ENCODE results near the gene CPNE9.

Gene CPNE9

DNA sequence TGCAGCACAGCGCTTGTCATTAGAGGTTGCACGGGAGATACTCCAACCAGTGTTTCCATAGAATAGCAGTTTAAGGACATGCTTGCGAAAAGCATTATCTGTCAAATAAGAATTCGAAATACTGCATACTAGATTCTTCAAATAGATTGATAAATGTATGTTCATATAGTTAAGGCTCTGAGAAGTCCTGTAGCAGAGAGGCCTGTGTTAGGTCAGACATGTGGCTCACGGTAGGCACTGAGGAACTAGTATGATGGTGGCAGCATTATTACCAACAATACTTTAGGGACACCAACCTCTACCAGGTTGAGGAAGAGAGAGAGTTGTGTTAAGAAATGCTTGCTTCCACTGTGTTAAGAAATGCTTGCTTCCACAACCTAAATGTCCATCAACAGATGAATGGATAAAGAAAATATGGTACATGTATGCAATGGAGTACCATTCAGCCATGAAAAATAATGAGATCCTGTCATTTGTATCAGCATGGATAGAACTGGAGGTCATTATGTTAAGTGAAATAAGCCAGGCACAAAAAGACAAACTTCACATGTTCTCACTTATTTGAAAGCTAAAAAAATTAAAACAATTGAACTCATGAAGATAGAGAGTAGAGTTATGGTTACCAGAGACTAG is 39.4 kb upstream of the CPNE9 start:
- no peaks in the 10 kb centered on the region for H3F3A ChIP-seq (ENCODE audit: insufficient read depth)
- no peak for TF ChIP-seq EZH2phosphoT487 (conservative IDR thresholded peaks at IDR 0.05; ENCODE audit: low read length)
- TF ChIP-seq, protein P1, sequence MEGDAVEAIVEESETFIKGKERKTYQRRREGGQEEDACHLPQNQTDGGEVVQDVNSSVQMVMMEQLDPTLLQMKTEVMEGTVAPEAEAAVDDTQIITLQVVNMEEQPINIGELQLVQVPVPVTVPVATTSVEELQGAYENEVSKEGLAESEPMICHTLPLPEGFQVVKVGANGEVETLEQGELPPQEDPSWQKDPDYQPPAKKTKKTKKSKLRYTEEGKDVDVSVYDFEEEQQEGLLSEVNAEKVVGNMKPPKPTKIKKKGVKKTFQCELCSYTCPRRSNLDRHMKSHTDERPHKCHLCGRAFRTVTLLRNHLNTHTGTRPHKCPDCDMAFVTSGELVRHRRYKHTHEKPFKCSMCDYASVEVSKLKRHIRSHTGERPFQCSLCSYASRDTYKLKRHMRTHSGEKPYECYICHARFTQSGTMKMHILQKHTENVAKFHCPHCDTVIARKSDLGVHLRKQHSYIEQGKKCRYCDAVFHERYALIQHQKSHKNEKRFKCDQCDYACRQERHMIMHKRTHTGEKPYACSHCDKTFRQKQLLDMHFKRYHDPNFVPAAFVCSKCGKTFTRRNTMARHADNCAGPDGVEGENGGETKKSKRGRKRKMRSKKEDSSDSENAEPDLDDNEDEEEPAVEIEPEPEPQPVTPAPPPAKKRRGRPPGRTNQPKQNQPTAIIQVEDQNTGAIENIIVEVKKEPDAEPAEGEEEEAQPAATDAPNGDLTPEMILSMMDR (IDR thresholded peaks at IDR 0.05; ENCODE audit: insufficient read depth, low read length, poor library complexity, severe bottlenecking): no peak
- H3K36me3 ChIP-seq (ENCODE audit: low read length): peaks cover 3% of the 10 kb centered on the region; the same call in 1 of the 2 replicates

DNA sequence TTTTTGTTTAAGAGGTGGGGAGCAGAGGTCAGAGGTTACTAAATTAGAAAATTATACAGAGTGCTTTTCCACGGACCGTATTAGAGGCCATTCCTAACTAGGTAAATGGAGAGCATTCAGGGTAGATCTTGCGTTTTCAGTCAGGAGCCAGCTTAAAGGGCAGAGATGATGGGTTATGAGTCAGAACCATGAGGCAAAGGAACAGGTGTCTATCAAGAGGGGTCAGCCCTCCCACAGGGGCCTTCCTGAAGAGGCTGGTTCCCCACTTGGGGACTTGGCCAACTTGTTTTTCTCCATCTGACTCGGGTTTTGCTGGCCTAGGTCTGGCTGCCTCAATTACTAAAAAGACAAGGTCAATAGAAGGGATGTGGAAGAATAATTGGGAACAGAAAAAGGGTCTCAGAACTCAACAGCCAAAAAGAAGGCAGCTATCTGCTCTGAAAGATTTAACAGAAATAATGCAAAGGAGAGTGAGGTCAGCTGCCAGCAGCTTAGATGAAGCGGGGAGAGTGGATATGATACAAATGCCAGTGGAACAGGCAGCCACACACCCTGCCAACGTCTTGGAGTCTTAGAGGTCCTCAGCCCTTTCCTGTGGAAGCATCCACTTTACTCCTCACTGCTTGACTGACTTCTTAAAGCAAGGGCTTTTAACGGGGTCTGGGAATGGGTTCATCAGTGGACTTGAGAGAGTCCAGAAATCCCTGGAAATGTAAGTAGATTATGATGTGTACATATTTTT is 36.8 kb upstream of the CPNE9 start:
- Histone ChIP-seq H3K9me3 (ENCODE audit: insufficient read depth, low read length) (no peaks in the 10 kb centered on the region), H3K4me2 (ENCODE audit: low read depth, low read length, poor library complexity, severe bottlenecking) (no peak overlapping the region), H3K9ac (ENCODE audit: low read length) (no peak overlapping the region), H3K27me3 (ENCODE audit: low read length) (no peaks in the 10 kb centered on the region), H4K20me1 (ENCODE audit: low read depth, low read length) (no peaks in the 10 kb centered on the region), H3K4me3 (ENCODE audit: insufficient read depth, low read length, poor library complexity, severe bottlenecking) (no peak overlapping the region), H3K9me2 (replicated peaks; ENCODE audit: insufficient read depth, low read length) (no peaks in the 10 kb centered on the region), H3K36me3 (ENCODE audit: low read length) (peaks cover 3% of the 10 kb centered on the region; the same call in 1 of the 2 replicates), H2AFZ (ENCODE audit: low read depth, low read length, severe bottlenecking) (no peak overlapping the region), H3K27ac (ENCODE audit: low read depth, low read length) (no peak overlapping the region), H3K79me2 (ENCODE audit: insufficient read depth, low read length) (no peaks in the 10 kb centered on the region), H3F3A (ENCODE audit: insufficient read depth) (no peaks in the 10 kb centered on the region)
- TF ChIP-seq, protein P1 (IDR thresholded peaks at IDR 0.05; ENCODE audit: insufficient read depth, low read length, poor library complexity, severe bottlenecking): no peak
- TF ChIP-seq EZH2phosphoT487 (conservative IDR thresholded peaks at IDR 0.05; ENCODE audit: low read length): no peak

More for the DNA sequence above, 39.4 kb upstream of the CPNE9 start:
- H3K9me3 ChIP-seq (ENCODE audit: insufficient read depth, low read length): no peaks in the 10 kb centered on the region
- no peaks in the 10 kb centered on the region for H3K9me2 ChIP-seq (replicated peaks; ENCODE audit: insufficient read depth, low read length)
- H3K27me3 ChIP-seq (ENCODE audit: low read length): no peaks in the 10 kb centered on the region
- H2AFZ ChIP-seq (ENCODE audit: low read depth, low read length, severe bottlenecking): no peak overlapping the region
- H3K9ac ChIP-seq (ENCODE audit: low read length): no peak overlapping the region
- H3K79me2 ChIP-seq (ENCODE audit: insufficient read depth, low read length): no peaks in the 10 kb centered on the region
- H4K20me1 ChIP-seq (ENCODE audit: low read depth, low read length): no peaks in the 10 kb centered on the region
- no peak overlapping the region for H3K4me3 ChIP-seq (ENCODE audit: insufficient read depth, low read length, poor library complexity, severe bottlenecking)
- no peak overlapping the region for H3K4me2 ChIP-seq (ENCODE audit: low read depth, low read length, poor library complexity, severe bottlenecking)
- no peak overlapping the region for H3K27ac ChIP-seq (ENCODE audit: low read depth, low read length)

DNA sequence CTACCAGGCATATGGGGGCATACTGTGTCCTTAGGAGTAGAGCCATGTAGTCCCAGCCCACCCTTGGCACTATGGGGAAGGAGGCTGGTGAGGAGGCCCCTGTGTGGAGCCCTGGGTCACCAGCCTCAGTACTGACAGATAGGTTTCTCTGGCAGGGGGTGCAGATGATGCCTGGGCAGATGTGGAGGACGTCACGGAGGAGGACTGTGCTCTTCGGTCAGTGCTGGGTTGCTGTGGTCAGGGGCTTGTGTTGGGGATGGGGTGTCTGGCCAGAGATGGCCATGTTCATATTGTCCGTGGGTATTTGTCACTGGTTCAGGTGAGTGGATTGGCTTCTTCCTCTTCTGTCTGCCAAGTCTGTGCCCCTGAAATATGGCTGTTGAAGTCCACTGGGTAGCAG is 34.4 kb upstream of the CPNE9 start:
- peaks cover 3% of the 10 kb centered on the region; the same call in 1 of the 2 replicates for H3K36me3 ChIP-seq (ENCODE audit: low read length)
- H3K4me2 ChIP-seq (ENCODE audit: low read depth, low read length, poor library complexity, severe bottlenecking): no peak overlapping the region
- H3K9me3 ChIP-seq (ENCODE audit: insufficient read depth, low read length): no peaks in the 10 kb centered on the region
- H3K79me2 ChIP-seq (ENCODE audit: insufficient read depth, low read length): no peaks in the 10 kb centered on the region
- no peaks in the 10 kb centered on the region for H3K9me2 ChIP-seq (replicated peaks; ENCODE audit: insufficient read depth, low read length)
- no peak overlapping the region for H3K4me3 ChIP-seq (ENCODE audit: insufficient read depth, low read length, poor library complexity, severe bottlenecking)
- H2AFZ ChIP-seq (ENCODE audit: low read depth, low read length, severe bottlenecking): no peak overlapping the region
- no peaks in the 10 kb centered on the region for H3F3A ChIP-seq (ENCODE audit: insufficient read depth)
- no peaks in the 10 kb centered on the region for H4K20me1 ChIP-seq (ENCODE audit: low read depth, low read length)
- H3K9ac ChIP-seq (ENCODE audit: low read length): no peak overlapping the region
- H3K27ac ChIP-seq (ENCODE audit: low read depth, low read length): no peak overlapping the region
- TF ChIP-seq EZH2phosphoT487 (conservative IDR thresholded peaks at IDR 0.05; ENCODE audit: low read length): no peak
- TF ChIP-seq, protein P1 (IDR thresholded peaks at IDR 0.05; ENCODE audit: insufficient read depth, low read length, poor library complexity, severe bottlenecking): no peak
- no peaks in the 10 kb centered on the region for H3K27me3 ChIP-seq (ENCODE audit: low read length)

Data from SU-DHL-6 (cell line).